SIG-M5 treated with dmso at 0.1 percent for 504 hours (cell line): ENCODE measurements around the gene LSM4.

ENCODE experiments used
- DNase-seq: peaks from one replicate; lab custom pipeline; 2025; ENCODE audit not compliant: unreplicated experiment; lab: John Stamatoyannopoulos, UW

The LSM4 gene

DNA sequence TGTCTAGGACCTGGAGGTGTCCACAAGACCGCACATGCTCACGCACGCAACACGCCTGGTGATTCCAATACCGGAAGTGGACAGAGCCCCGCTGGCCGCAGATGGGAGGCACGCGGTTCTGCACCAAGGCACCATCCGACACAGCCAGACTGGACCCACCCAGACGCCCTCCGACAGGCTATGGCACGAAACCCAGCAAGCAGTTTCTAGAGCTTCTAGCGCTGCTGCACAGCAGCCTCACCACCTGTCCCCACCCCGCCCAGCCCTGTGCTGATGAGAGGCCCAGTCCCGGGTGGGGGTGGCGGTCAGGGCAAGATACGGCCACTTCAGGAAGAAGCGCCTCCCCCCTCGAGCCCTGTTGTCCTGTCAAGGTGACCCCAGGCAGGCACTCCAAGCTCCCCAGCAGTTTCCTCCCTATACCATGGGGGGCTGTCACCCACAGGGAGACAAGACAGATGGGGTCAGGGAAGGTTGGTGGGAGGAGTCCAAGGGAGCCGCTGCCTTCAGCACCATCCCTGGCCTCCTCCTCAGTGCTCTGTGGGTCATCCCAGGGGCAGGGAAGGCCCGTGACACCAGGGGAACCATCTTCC, 11.3 kb downstream of the LSM4 start:
- DNase-seq: no peak

DNA sequence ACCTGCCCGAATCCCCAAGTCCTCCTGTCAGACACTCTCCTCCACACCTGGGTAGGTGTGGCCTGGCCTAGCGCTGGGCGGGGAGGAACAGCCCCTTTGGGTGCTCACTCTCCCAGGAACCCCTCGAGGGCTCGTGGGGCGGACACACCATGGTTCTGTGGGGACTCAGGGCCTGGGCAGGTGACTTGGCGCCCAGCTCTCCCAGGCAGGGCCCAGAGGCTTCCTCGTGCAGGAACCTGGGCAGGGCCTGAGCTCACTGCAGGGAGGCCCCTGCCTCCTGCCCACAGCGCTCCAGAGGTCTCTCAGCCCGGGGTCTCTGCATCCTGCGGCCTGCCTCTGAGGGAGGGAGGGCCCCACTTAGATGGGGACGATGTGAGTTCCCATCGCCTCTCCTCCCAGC, 11.9 kb downstream of the LSM4 start:
- DNase-seq: no peak

DNA sequence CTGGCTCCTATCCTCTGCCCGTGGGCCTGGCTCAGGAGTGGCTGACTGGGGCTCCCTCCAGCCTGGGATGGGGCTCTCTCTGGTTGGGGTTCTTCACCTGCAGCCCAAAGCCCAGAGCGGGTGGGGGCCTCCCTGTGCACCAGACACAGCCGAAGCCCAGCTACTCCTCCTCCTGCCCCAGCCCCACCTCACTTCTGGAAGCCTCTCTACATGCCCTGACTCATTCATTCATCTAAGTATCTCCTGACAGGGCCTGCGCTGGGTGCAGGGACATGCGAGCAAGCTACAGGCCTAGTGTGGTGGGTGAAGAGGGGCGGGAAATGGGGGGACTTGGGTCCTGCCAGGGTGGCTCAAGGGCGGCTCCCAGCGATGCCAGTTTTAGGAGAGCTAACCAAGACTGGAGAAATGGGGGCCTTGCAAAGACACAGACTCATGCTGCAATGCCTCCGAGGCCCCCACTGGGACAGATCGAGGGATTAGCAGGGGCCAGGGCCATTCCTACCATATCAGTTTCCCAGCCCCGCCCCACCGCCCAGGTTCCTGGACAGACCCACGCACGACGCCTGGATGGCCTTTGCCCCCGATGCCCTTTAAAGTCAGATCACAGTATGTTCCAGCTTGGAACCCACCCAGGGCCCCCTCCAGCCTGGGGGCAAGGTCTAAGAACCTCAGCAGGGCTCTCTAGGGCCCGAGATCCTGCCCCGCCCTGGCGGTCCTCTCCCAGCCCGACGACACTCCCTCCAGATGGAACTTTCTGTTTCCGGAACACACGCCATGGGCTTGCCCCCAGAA, 12.6 kb downstream of the LSM4 start:
- DNase-seq: no peak

DNA sequence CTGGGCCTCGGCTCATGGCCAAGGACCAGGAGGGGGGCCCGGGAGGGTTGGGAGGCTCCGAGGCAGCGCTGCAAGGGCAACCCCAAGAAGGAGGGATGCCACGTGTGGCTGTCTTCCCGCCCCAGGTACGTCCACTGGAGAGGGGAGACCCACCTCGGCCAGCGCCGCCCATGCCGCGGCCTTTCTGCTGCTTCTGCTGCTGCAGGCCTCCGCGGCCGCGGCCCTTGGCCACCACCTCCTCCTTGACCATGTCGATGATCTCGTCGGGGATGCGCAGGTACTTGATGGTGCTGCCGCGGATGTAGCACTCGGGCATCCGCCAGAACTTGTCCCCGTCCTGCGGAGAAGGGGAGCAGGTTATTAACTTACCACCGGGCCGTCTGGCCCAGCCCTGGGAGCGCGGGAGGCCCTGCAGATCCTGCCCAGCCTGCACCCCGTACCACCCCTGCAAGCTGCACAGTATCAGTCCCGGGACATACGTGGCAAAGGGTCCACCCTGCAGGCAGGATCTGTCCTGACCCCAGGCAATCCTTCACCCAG, 13.3 kb downstream of the LSM4 start:
- DNase-seq: no peak

DNA sequence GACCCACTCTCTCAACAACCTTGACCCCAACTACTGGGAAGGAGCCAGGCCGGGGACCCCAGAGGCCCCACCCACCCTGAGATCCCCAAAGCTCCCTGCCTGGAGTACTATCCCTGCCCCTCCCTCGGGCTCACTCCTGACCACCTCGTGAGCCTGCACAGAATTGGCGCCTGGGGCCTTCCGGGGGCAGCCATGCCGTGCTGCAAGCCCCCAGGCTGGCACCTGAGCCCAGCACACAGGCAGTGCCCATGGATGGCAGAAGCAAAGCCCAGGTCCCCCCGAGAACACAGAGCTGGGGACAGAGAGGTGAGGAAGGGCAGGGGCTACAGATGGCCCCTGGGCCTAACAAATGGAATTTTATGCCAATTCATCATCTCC, 13.9 kb downstream of the LSM4 start:
- DNase-seq: no peak

DNA sequence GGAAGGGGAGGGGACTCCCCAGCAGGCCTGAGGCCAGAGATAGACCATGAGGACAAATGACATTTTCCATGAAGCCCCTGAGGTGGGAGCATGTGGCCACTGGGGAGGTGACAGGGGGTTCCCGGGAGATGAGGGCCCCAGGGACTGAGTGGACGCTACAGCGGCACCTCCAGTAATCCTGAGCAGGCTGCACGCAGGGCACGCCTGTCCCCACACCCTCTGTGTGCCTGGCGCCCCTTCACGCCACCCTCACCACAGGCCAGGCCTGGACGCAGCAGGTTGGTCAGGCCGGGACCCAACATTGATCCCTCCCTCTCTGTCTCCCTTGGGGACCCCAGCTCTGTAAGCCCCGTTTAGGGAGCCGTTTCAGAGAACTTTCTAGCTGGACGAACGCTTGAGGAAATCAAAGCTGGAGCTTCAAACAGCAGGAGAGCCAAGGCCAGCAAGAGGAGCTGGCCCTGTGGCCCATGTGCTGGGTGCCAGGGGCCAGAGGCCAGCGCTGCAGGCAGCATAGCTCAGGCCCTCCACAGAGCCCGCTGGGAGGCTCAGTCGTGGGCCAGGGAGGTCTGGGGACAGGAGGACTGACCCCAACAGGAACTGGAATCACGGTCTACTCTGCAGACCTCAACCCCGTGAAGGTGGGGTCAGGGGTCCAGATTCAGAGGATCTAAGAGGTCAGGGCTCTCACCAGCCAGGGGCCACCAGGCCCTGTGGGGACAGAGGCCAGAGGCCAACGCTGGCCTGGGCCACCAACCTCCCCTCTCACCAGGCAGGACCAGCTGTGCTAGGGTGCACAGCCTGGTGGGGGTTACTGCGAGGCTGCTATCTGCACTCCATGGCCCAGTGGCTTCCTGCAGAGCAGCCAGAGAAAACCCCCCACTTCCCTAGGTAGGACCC, 14.6 kb downstream of the LSM4 start:
- DNase-seq: no peak

DNA sequence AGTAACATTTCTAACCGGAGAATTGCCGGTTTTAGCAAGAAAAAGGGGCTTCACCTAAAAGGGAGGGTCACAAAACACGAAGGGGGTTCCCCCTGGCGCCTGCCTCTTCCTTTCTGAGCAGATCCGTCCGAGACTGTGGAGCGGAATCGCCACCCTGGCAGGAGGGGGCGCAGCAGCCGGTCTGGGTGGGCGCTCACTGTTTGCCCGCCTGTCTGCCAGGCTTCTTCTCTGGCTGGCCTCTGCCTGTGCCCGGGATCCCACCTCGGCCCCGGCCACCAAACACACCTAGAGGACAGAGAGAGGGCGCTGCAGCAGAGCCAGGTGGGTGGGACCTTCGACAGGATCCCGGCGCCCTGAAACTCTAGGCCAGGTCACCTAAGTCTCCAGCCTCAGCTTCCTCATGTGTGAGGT, 15.6 kb downstream of the LSM4 start:
- DNase-seq: no peak

DNA sequence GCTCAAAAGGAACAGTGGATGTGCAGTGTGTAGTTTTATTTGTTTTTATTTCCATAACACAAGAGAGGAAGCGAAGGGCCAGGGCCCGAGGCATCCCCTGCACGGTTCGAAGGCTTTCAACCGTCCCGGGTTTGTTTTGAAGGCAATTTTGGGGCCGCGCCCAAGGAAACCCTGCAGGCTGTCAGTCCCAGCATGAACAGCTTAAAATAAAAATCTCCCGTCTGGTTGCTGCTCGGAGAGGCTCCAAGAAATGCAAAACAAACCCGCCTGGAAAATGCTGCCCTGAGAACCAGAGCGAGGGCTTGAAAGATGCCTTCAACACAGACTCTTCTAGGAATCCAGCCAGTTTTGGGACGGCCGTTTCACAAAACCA, 16.0 kb downstream of the LSM4 start:
- DNase-seq: no peak

DNA sequence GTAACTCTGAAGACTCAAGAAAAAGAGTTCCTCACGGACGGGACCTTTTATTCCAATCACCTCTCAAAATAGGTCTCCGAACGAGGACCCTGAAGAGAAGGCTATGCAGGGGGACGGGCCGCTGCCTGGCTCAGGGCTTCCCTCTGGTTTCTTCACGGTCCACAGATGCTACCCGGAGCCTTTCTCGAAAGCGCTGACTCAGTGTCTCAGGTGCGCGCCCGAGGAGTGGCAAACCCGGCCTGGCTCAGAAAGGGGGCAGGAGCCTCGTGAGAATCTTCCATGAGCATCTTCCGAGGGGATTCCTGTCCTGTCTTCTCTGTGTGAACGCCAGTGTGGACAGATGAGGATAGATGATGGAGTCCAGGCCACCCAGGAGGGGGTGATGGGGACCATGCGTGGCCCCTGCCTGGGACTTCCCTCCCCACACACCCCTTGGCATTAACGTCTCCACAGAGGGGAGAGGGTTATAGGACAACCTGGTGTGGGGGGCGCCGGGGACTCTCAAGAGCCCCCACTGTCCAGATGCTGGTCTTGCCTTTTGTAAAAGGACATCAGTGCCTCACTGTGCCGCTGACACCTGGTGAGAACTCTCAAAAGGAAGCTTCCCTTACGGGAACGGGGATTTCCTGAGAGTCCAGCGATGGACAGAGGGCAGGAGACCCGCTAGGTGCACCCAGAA, 16.5 kb downstream of the LSM4 start:
- no peak for DNase-seq

DNA sequence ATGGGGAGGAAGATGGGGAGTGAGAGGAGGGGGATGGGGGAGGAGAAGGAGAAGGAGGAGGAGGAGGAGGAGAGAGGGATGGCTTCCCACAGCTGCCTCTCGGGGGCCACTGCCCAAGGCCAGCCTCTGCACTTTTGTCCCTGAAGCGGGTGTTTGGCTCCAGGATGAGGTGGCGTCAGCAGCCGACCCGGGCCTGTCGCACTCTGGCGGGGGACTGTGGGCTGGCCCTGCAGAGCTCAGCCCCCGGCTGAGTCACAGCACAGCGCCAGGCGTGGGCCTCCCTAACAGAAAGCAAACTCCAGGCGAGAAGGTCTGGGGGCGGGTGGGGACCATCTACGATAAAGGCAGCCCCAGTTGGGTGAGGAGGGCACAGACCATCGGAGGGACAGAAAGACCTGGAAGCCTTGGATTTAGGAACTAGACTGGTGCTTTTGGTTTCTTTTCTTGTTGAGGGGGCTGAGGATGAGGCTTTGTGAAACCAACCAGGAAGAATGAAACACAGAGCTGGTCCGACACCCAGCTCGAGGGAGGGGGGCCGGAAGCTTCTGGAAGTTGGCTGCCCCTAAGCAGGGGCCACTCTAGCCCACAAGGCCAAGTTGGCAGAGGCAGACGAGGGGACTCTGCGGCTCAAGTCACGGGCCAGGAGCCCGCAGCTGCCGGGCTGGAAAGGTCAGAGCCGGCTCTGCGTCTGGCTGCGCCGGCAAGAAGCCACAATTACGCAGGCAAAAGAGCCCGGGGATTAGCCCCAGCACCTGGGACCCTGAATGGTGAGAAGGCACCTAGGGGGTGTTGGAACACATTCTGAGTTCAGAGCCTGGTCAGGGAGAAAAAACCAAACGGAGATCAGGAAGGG, 18.2 kb downstream of the LSM4 start:
- DNase-seq: peak; percentile 72

DNA sequence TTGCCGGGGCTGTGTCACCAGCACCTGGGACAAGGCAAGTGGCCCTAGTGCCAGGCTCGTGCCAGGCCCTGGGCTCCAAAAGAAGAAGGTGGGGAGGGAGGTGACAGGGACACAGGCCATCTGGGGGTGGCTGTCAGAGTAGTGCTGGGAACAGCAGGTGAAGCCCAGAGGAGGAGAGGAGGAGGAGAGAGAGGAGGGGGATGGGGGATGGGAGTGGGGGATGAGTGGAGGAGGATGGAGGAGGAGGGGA, 18.7 kb downstream of the LSM4 start:
- DNase-seq: no peak

DNA sequence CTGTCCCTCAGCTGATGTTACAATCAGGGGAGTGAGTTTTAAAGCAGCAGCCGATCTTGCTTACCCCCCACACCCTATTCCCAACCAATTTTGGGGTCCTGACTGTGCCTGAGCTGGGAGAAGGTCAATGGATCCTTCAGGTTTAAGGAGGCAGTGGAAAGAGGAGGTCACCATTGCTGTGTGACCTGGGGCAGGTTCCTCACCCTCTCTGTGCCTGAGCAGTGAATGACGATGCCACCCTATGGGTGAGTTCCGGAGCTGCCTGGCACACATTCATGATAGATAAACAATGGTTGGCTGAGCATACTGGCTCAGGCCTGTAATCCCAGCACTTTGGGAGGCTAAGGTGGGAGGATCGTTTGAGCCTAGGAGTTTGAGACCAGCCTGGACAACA, 21.2 kb downstream of the LSM4 start:
- DNase-seq: no peak

DNA sequence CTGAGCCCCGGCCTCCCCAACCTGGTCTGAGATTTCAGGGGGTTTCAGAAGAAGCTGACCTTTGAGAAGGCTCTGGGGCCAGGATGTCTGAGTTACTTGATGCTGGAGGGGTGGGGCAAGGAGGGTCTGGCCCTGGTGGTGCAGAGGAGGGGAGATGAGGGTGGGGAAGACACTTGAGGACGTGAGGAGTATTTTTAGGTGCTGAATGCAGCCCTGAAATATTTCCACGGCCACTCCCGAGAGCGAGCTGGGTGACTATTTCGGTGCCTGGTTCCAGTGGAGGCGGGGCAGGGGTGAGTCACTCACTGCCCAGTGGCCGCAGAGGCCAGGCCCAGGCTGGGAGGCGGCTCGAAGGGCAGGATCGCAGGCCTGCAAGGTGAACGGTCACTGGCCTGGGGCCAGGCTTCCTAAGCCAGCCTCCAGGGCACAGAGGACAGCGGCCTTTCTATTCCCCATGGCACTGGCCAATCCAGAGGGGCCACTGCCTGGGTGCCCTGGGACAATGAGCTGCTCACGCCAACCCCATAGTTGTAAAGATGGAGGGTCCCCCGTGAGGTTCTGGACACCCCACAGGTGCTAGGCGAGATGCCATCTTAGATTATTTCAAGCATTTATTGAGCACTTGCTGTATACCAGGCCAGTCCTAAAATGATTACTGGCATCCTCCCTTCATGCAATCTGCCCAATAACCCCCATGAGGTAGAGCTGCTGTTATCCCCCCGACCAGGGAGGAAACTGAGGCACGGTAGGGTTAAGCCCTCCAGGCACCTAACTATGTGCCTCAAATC, 21.8 kb downstream of the LSM4 start:
- no peak for DNase-seq

DNA sequence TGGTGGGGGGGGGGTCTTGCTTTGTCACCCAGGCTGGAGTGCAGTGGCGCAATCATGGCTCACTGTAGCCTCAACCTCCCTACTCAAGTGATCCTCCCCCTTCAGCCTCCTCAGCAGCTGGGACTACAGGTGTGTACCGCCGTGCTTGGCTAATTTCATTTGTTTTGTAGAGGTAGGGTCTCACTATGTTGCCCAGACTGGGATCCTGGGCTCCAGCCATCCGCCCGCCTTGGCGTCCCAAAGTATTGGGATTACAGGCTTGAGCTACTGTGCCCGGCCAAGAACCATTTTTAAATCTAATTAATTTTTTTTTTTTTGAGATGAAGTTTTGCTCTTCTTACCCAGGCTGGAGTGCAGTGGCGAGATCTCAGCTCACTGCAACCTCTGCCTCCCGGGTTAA, 23.2 kb downstream of the LSM4 start:
- no peak for DNase-seq

DNA sequence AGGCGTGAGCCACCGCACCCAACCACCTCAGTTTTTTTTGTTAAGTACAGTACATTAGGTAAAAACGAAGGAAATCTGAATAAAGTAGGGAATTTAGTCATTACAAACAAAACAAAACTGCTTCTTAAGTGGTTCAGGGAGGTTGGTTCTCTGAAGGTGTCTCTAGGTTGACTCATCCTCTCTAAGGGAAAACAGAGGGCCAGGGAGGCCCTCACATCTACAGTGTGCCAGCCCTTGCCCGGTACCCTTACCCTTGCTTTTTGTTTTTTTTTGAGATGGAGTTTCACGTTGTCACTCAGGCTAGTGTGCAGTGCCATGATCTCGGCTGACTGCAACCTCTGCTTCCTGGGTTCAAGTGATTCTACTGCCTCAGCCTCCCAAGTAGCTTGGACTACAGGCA, 24.3 kb downstream of the LSM4 start:
- DNase-seq: no peak

DNA sequence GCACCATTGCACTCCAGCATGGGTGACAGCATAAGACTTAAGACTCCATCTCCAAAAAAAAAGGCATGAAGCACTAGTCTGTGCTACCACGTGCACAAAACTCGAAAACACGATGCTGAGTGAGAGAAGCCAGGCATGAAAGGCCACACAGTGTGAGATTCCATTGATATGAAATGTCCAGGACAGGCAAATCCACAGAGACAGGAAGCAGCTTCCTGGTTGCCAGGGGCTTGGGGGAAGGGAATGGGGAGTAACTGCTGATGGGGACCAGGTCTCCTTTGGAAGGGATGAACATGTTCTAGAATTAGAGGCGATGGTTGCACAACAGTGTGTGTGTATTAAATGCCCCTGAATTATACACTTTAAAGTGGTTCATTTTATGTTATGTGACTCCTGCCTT, 25.6 kb downstream of the LSM4 start:
- DNase-seq: no peak

DNA sequence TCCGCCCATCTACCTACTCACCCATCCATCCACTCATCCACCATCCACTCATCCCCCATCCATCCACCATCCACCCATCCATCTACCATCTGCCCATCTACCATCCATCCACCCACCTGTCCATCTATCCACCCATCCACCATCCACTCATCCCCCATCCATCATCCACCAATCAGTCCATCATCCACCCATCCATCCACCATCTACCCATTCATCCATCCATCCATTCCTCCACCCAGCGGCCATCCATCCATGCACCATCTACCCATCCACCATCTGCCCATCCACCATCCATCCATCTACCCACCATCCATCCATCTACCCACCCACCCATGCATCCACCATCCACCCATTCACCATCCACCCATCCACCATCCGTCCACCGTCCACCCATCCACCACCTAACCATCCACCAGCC, 27.8 kb downstream of the LSM4 start:
- DNase-seq: no peak

DNA sequence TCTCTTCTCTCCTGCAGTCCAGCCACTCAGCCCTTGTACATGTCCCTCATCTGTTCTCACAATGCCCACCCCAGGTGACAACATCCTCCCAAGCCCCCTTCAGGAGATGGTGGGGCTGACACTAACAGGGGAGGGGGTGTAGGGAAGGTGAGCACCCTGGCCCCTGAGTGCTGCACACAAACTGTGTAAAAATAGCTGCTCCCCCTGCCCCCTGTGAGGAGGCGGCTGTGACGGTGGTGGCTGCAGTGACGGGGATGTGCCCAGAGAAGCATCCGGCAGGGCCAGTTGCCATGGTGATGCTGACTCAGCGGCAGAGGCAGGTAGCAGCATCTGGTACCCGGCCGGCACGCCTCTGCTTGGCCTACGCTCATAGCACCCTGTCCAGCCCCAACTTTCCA, 28.4 kb downstream of the LSM4 start:
- no peak for DNase-seq

DNA sequence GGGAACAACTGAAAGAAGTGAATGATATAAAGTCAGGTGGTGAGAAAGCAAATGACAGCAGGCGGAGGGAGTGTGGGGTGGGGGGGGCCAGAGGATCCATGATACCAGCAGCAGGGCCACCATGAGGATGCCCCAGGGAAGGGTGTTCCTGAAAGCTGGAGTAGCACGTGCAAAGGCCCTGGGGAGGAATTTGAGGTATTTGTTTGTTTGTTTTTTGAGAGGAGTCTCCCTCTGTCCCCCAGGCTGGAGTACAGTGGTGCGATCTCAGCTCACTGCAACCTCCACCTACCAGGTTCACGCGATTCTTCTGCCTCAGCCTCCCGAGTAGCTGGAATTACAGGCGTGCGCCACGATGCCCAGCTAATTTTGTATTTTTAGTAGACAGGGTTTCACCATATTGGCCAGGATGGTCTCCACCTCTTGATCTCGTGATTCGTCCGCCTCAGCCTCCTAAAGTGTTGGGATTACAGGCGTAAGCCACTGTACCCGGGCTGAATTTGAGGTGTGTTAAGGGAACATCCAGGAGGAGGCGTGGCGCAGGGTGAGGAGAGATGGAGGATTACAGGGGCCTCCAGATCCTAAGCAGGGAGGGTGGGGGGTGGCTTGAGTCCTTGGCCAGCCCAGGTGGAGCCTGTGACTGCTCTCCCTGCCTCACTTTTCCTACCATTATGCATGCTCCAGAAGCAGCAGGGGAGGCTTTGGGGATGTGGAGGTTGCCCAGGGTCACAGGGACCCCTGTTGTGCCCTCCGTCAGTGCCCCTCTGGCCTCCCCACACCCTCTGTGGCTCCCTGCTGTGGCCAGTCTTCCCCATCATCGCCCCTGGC, 29.0 kb downstream of the LSM4 start:
- no peak for DNase-seq
